SK-N-MC (cell line): Measurements from ENCODE around the gene TBC1D22A.

Source experiments
- DNase-seq: peaks from one replicate; pipeline ENCODE4 v3.0.0-alpha.2; 2011; ENCODE audit warnings: low read depth, low spot score
- H3K27ac ChIP-seq: fragments of 200-600 bp; sonication (generic); 2 replicates; pipeline ENCODE4 v1.5.1; 2016; ENCODE audit warnings: mixed run types
- H3K36me3 ChIP-seq: fragments of 200-600 bp; sonication (generic); 2 replicates; pipeline ENCODE4 v1.6.1; 2017; ENCODE audit warnings: antibody characterized with exemption, low read length, mixed read lengths; ENCODE audit not compliant: insufficient read depth
- H3K4me3 ChIP-seq: fragments of 200-600 bp; sonication (generic); 2 replicates; pipeline ENCODE4 v1.5.1; 2016
- H3K9ac ChIP-seq: fragments of 200-600 bp; sonication (generic); 2 replicates; pipeline ENCODE4 v1.8.0; 2017; ENCODE audit warnings: mixed run types, mixed read lengths; ENCODE audit not compliant: insufficient read length
- H3K9me3 ChIP-seq: fragments of 200-600 bp; sonication (generic); 2 replicates; pipeline ENCODE4 v1.6.1; 2017; ENCODE audit warnings: low read depth, mild to moderate bottlenecking, antibody characterized with exemption, low read length, moderate library complexity, mixed read lengths
- EZH2 ChIP-seq: fragments of 200-600 bp; sonication (generic); IDR thresholded peaks from one replicate; pipeline ENCODE4 v1.6.1; 2017; ENCODE audit warnings: antibody characterized with exemption
- FOXP2 ChIP-seq: optimal IDR thresholded peaks from 2 replicates; pipeline ENCODE3; 2011; ENCODE audit warnings: mild to moderate bottlenecking, moderate library complexity; ENCODE audit not compliant: insufficient read depth; ENCODE audit errors: extremely low read length, control extremely low read depth
- POLR2AphosphoS5 ChIP-seq: IDR thresholded peaks from 2 replicates; pipeline ENCODE4 v1.6.1; 2012; ENCODE audit warnings: mild to moderate bottlenecking, low read depth, low read length, borderline replicate concordance

Gene TBC1D22A

DNA sequence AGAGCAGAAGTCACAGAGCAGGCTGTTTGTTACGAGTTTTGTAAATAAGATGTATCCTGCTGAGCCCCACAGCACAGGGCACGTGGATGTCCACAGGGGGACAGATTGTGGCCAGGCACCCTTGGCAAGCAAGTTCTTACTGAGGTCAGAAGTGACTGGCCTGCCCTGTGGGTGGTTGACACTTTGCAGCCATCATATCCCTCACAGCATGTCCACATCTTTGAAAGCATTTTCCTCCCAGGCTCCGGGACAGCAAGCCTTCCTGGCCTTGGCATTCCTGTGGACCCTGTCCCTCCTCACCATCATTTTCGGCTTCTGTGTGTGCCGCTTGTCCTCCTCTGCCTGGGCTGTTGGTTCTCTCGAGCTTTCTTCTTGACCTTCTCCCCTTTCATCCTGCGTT, 189.5 kb downstream of the TBC1D22A start:
- H3K9ac ChIP-seq, result no peak overlapping the region
- no peak overlapping the region for H3K27ac ChIP-seq
- H3K9me3 ChIP-seq, result no peaks in the 10 kb centered on the region
- TF ChIP-seq FOXP2 (no peak), POLR2AphosphoS5 (no peak), EZH2 (no peak)
- H3K36me3 ChIP-seq, result no peaks in the 10 kb centered on the region
- no peak overlapping the region for H3K4me3 ChIP-seq
- no peak for DNase-seq

DNA sequence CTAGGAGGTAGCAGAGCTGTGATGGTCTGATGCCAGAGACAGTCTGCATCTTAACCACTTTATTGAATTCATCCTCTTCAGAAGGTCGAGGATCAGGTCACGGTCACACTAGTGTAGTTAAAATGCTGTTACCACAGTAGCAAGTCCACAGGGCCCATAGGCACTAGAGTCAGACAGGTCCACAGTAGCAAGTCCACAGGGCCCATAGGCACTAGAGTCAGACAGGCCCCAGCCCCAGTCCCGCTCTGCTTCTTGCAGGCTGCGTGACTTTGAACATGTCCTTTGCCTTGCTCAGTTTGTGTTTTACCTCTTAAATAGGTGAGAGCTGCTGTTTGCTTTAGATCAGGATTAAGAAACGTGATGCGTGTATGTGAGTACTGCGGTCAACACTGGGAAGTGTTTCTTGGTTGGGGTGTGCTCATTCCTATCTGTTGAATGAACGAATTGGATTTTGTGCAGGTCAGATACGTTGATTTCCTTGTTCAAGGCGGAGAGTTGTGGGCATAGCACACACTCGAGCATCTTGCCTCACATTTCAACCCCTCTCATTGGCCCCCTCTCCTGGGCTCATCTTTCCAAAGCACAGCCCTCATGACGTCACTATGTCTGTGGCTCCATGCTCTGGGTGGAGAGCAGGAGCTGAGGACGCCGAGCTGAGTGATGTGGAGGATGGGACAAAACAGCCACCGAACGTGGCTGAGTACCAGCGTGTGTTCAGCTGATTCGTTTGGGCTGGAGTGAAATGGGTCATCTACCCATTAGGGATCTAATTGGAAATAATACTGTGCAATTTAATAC, 191.7 kb downstream of the TBC1D22A start:
- TF ChIP-seq EZH2, result no peak
- no peak for TF ChIP-seq FOXP2
- TF ChIP-seq POLR2AphosphoS5, result no peak
- Histone ChIP-seq H3K4me3 (no peak overlapping the region), H3K9ac (no peak overlapping the region), H3K9me3 (no peaks in the 10 kb centered on the region), H3K27ac (no peak overlapping the region), H3K36me3 (no peaks in the 10 kb centered on the region)
- DNase-seq, result no peak

DNA sequence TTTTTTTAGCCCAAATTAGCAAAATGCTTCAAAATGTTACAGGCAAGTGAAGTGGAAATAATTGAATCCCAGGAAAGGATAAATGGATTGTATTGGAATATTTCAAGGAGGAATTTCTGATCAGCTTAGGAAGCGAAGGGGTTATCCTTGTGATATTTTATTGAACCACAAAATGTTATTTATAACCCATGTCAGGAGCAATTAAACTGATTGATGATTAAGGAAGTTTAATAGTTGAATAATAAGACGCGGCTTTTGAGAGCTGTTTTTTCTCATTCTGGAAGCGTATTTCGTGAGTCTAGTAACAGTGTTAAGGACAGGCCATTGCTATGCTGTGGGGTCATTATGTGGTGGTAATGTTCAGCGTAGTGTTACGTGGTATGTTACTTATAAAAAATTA, 192.3 kb downstream of the TBC1D22A start:
- H3K4me3 ChIP-seq, result no peak overlapping the region
- H3K27ac ChIP-seq, result no peak overlapping the region
- no peak overlapping the region for H3K9ac ChIP-seq
- H3K36me3 ChIP-seq, result no peaks in the 10 kb centered on the region
- TF ChIP-seq POLR2AphosphoS5, result no peak
- TF ChIP-seq FOXP2, result no peak
- TF ChIP-seq EZH2, result no peak
- no peaks in the 10 kb centered on the region for H3K9me3 ChIP-seq
- DNase-seq, result no peak

DNA sequence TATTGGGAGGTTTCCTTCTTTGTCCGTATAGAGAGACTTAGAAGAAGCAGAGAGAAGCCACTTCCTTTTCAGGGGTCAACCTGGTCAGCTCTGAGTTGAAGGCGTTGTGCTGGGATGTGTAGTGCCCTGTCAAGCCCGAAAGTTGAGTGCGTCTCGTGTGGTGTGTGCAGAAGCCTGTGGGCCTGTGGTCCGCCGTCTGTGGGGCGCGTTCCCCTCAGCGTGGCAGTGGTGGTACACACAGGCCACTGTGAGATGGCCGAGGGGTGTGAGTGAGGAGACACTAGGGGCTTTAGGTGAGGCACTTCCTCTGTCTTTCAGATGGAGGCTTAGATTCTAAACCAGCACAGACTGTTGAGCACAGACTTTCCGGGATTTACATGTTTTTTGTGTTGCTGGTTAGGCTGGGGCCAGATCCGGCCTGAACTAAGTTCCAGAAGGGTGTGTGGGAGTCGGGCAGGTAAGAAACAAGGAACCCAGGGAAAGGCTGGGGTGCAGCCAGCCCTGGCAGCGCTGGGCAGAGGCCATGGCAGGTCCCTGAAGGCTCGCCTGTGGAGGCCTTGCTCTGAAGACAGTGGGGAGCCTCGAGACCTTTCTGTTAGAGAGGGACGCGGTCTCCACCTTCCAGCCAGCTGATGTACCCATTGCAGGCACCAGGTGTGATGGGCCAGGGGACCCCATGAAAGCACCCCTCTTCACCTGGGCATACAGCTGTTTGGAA, 194.2 kb downstream of the TBC1D22A start:
- Histone ChIP-seq H3K27ac (no peak overlapping the region), H3K9ac (no peak overlapping the region)
- TF ChIP-seq FOXP2 (no peak), POLR2AphosphoS5 (no peak), EZH2 (no peak)

DNA sequence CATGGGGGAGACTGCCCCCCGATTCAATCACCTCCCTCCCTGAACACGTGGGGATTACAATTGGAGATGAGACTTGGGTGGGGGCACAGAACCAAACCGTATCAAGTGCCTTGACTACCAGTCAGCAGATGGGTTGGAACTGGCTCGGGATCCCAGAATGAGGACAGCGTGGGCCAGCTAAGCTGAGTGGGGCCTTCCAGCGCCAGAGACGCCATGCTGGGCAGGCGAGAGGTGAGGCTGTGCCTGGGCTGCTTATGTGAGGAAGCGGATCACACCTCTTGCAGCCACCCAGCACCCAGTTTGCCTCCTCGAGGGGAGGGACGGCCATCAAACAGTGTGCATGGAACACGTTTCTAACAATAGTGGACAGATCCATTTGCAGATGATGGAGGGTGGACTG, 195.1 kb downstream of the TBC1D22A start:
- no peak for DNase-seq
- H3K4me3 ChIP-seq, result no peak overlapping the region
- TF ChIP-seq EZH2 (no peak), FOXP2 (no peak), POLR2AphosphoS5 (no peak)
- no peaks in the 10 kb centered on the region for H3K36me3 ChIP-seq
- H3K9ac ChIP-seq, result no peak overlapping the region
- H3K27ac ChIP-seq, result no peak overlapping the region
- H3K9me3 ChIP-seq, result no peaks in the 10 kb centered on the region

More for the DNA sequence above, 194.2 kb downstream of the TBC1D22A start:
- Histone ChIP-seq H3K36me3 (no peaks in the 10 kb centered on the region), H3K4me3 (no peak overlapping the region), H3K9me3 (no peaks in the 10 kb centered on the region)
- DNase-seq, result no peak

DNA sequence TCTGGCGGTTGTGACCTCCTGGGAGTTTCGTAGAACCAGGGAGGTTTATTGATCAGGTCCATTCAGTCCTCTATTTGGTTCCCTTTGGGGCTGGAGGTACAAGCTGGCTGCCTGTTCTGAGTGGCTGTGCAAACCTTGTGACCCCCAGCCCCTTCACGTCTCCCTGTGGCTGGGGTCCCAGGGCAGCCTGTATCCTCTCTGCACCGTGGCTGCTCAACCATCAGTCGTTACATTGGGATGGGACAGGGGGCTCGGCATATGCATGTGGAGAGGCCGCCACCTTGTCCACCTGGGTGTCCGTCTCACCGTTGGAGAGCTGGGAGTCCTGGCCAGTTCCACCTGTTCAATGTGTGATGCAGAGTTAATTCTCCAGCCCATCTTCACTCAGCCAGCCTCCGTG, 195.7 kb downstream of the TBC1D22A start:
- Histone ChIP-seq H3K27ac (no peak overlapping the region), H3K9ac (no peak overlapping the region), H3K36me3 (no peaks in the 10 kb centered on the region), H3K4me3 (no peak overlapping the region), H3K9me3 (no peaks in the 10 kb centered on the region)
- no peak for DNase-seq
- TF ChIP-seq POLR2AphosphoS5, result no peak
- no peak for TF ChIP-seq EZH2
- no peak for TF ChIP-seq FOXP2

DNA sequence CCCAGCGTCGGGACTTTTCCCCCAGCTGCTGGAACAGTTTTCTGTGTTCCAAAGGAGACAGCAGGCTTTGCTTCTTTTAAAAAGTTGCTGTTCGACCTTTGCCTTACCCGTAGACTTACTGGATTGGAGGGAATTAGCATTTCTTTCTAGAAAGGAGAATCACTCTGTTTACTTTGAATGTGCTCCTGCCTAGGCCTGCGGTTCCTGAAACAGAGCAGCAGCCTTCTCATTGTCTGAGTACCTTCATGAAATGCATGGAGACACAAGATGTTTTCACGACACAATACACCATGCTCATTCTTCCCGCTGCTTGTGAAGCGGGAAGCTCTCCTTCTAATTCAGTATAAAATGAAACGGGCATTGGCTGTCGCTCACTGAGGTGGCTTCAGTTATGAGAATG, 196.2 kb downstream of the TBC1D22A start:
- no peaks in the 10 kb centered on the region for H3K36me3 ChIP-seq

DNA sequence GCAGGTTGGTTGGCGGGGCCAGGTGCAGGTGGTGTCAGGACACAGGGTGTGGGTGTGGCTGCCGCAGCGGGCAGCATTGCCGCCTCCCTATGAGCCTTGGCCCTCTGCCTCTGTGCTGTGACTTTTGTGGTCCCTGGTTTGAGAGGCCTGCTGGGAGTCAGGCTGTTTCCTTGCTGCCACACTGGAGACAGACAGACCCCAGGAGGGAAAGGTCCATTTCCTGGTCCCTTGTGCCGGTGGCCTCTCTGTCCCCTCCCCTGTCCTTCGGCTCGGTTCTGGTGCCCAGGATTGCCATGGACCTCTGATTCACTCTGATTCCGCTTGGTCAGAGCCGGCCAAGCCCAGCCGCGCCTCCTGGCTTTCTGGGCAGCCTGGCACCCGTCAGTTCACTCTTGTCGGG, 196.9 kb downstream of the TBC1D22A start:
- H3K27ac ChIP-seq, result no peak overlapping the region
- no peaks in the 10 kb centered on the region for H3K36me3 ChIP-seq
- H3K9ac ChIP-seq, result no peak overlapping the region
- no peak overlapping the region for H3K4me3 ChIP-seq
- TF ChIP-seq POLR2AphosphoS5, result no peak
- no peak for TF ChIP-seq EZH2
- TF ChIP-seq FOXP2, result no peak
- no peak for DNase-seq
- no peaks in the 10 kb centered on the region for H3K9me3 ChIP-seq

More for the DNA sequence above, 196.2 kb downstream of the TBC1D22A start:
- Histone ChIP-seq H3K9ac (no peak overlapping the region), H3K9me3 (no peaks in the 10 kb centered on the region), H3K27ac (no peak overlapping the region), H3K4me3 (no peak overlapping the region)
- DNase-seq, result no peak
- TF ChIP-seq POLR2AphosphoS5 (no peak), FOXP2 (no peak), EZH2 (no peak)
